A673 (cell line): ENCODE results near the gene WDSUB1. TPM values are rescaled to one million over a fixed set of nuclear protein-coding genes. Genes with fewer than 3 reads are reported as not detected.

Source experiments
- BruUV-seq: library from RNA; stranded (reverse); fragments of 400-500 nt; replicated peaks from 2 replicates; lab custom pipeline; 2021; lab: Mats Ljungman, UMichigan
- CTCF ChIA-PET: fragments of 300-600 bp; sonication (Branson Sonifier 250); formaldehyde crosslinking; loops from one replicate; lab custom pipeline; 2022; ENCODE audit warnings: antibody characterized with exemption; lab: Charles Lee
- POLR2A ChIA-PET: fragments of 300-600 bp; sonication (Branson Sonifier 250); formaldehyde crosslinking; loops from one replicate; lab custom pipeline; 2022; ENCODE audit warnings: antibody characterized with exemption; ENCODE audit not compliant: low non-redundant PET; lab: Charles Lee
- DNase-seq: peaks from one replicate; pipeline ENCODE4 v3.0.0-alpha.2; 2015; ENCODE audit warnings: low spot score
- H3K27ac ChIP-seq: fragments of 200-600 bp; sonication (generic); 2 replicates; pipeline ENCODE4 v1.5.1; 2016; ENCODE audit warnings: mixed run types, low read depth, mild to moderate bottlenecking, mixed read lengths, antibody characterized with exemption, low read length; ENCODE audit not compliant: poor library complexity, severe bottlenecking
- H3K27me3 ChIP-seq: fragments of 200-600 bp; sonication (generic); replicated peaks from 2 replicates; pipeline ENCODE4 v1.6.1; 2017; ENCODE audit warnings: mixed run types, low read depth, mild to moderate bottlenecking, mixed read lengths, antibody characterized with exemption, low read length; ENCODE audit not compliant: insufficient read depth, poor library complexity
- H3K36me3 ChIP-seq: fragments of 200-600 bp; sonication (generic); 2 replicates; pipeline ENCODE4 v1.6.1; 2016; ENCODE audit warnings: mixed run types, mild to moderate bottlenecking, mixed read lengths, antibody characterized with exemption, low read length; ENCODE audit not compliant: insufficient read depth, poor library complexity, severe bottlenecking
- H3K4me1 ChIP-seq: fragments of 200-600 bp; sonication (generic); 2 replicates; pipeline ENCODE4 v1.6.1; 2017; ENCODE audit warnings: mixed run types, mild to moderate bottlenecking, mixed read lengths, antibody characterized with exemption, low read length; ENCODE audit not compliant: insufficient read depth, poor library complexity, severe bottlenecking
- H3K4me3 ChIP-seq: fragments of 200-600 bp; sonication (generic); 2 replicates; pipeline ENCODE4 v1.5.1; 2016; ENCODE audit warnings: low read depth, mixed run types, mild to moderate bottlenecking, mixed read lengths, low read length; ENCODE audit not compliant: poor library complexity, severe bottlenecking
- H3K9me3 ChIP-seq: fragments of 200-600 bp; sonication (generic); 2 replicates; pipeline ENCODE4 v1.6.1; 2016; ENCODE audit warnings: mixed run types, low read depth, mild to moderate bottlenecking, mixed read lengths, antibody characterized with exemption, low read length; ENCODE audit not compliant: poor library complexity, severe bottlenecking
- EZH2 ChIP-seq: fragments of 200-600 bp; sonication (generic); IDR thresholded peaks from 2 replicates; pipeline ENCODE4 v1.6.1; 2017; ENCODE audit warnings: borderline replicate concordance, low read depth, mild to moderate bottlenecking, mixed read lengths, antibody characterized with exemption, low read length; ENCODE audit not compliant: poor library complexity, severe bottlenecking
- intact Hi-C: fragments of 100-400 bp; cut with micrococcal nuclease; formaldehyde crosslinking; loops from one replicate; pipeline ENCODE4 v1.10.0; 2022; ENCODE audit not compliant: unreplicated experiment
- total RNA-seq: library from RNA; stranded (reverse); gene quantifications from 2 replicates; pipeline ENCODE4 v1.2.3, GENCODE V29; 2021
- TF ChIP-seq, protein P1 (sequence below): fragments of 300-800, 200-600 bp; sonication (generic); conservative IDR thresholded peaks from 2 replicates; pipeline ENCODE4 v1.5.1; 2017; ENCODE audit warnings: low read depth, mild to moderate bottlenecking, antibody characterized with exemption, low read length, moderate library complexity, mixed read lengths

The WDSUB1 gene
- total RNA-seq, 1 experiment from 2014 or later = 11.9 TPM

DNA sequence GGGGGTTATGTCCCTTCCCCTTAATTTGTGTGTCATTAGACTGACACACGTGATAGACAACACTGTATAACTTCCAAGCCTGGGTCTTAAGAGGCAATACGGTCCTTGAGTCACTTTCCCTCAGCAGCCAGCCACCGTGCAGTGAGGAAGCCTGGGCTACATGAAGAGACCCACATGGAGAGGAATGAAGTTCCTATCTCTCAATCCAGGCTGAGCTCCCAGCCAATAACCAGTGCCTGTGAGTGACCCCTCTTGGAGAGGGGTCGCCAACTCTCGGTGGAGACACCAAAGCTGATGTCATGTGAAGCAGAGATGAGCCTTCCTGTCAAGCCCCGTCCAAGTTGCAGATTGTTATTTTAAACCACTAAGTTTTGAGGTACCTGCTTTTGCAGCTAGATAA lies 5.7 kb upstream of the WDSUB1 start:
- Histone ChIP-seq H3K4me1 (peaks cover 20% of the 10 kb centered on the region), H3K27ac (no peak overlapping the region), H3K9me3 (no peaks in the 10 kb centered on the region), H3K27me3 (no peaks in the 10 kb centered on the region), H3K4me3 (no peak overlapping the region), H3K36me3 (no peaks in the 10 kb centered on the region)
- POLR2A ChIA-PET = no interaction called here
- TF ChIP-seq, protein P1, sequence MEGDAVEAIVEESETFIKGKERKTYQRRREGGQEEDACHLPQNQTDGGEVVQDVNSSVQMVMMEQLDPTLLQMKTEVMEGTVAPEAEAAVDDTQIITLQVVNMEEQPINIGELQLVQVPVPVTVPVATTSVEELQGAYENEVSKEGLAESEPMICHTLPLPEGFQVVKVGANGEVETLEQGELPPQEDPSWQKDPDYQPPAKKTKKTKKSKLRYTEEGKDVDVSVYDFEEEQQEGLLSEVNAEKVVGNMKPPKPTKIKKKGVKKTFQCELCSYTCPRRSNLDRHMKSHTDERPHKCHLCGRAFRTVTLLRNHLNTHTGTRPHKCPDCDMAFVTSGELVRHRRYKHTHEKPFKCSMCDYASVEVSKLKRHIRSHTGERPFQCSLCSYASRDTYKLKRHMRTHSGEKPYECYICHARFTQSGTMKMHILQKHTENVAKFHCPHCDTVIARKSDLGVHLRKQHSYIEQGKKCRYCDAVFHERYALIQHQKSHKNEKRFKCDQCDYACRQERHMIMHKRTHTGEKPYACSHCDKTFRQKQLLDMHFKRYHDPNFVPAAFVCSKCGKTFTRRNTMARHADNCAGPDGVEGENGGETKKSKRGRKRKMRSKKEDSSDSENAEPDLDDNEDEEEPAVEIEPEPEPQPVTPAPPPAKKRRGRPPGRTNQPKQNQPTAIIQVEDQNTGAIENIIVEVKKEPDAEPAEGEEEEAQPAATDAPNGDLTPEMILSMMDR = no peak
- no peak for TF ChIP-seq EZH2
- BruUV-seq = no TSS peak
- no peak for DNase-seq
- intact Hi-C loops = no loop called here
- CTCF ChIA-PET = no interaction called here

DNA sequence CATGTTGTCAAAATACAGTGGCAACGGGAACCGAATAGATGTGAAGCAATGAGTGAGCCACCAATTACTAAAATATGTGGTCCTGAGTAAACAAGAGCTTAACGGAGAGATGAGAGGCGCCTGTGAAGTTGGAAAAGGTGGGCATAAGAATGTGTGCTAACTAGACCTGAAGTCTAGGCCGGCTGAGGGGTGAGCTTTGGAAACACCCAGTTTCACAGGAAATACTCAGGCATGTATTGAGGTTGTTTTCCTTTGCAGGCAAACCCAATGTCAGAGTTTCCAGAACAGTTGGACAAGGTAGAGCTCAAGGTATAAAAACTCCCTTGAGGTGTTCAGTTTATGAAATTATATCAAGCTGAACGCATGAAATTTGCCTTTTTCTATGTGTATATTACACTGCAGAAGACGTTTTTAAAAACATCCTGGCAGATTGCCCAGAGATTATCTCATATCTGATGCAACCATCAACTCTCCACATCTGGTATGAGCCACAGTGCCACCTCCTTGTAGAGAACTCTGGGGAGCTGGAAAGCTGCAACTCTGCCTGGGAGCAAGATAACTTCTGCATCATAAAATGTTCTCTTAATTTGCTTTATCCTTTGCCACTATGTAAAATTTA lies 3.9 kb upstream of the WDSUB1 start:
- BruUV-seq = no TSS peak
- Histone ChIP-seq H3K4me3 (no peak overlapping the region), H3K9me3 (no peaks in the 10 kb centered on the region), H3K27me3 (no peaks in the 10 kb centered on the region), H3K27ac (peak overlapping the region; percentile 80), H3K36me3 (no peaks in the 10 kb centered on the region), H3K4me1 (peaks cover 22% of the 10 kb centered on the region)
- ChIA-PET POLR2A (interaction anchor here (0.5 kb wide), 2 partner anchors 148 to 1440 kb away, joined by 3 read pairs; no protein-coding TSS in a partner anchor), CTCF (no interaction called here)
- TF ChIP-seq EZH2 = no peak
- TF ChIP-seq, protein P1 = peak; percentile 22; the same call in 1 of the 2 replicates
- intact Hi-C loops = no loop called here
- peak; percentile 84 for DNase-seq

DNA sequence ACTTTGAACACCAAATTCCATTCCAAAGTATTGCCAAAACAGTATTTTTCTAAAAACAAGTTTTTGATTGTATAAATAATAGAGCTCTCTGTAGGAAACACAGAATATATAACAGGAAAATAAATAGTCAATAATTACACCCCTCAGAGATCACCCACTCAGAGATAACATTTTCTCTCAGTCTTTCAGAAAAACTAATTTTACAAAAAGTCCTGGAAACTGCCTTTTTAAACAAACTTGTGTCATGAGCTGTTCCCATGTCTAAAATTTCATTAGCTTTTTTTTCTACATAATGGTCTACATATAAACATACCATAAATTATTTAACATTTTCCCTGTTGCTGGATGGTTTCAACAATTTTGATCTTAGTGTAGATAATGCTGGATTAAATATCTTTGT lies 1.2 kb upstream of the WDSUB1 start:
- H3K4me1 ChIP-seq = peaks cover 22% of the 10 kb centered on the region
- TF ChIP-seq, protein P1 = no peak
- no peak for TF ChIP-seq EZH2
- no peak overlapping the region for H3K27ac ChIP-seq
- ChIA-PET CTCF (no interaction called here), POLR2A (no interaction called here)
- intact Hi-C loops = loop anchor here (10.0 kb wide), 1 partner anchor 327 kb away; the partner anchor contains the start of gene BAZ2B
- no peaks in the 10 kb centered on the region for H3K9me3 ChIP-seq
- DNase-seq = no peak
- no TSS peak for BruUV-seq
- H3K27me3 ChIP-seq = no peaks in the 10 kb centered on the region
- H3K36me3 ChIP-seq = no peaks in the 10 kb centered on the region
- H3K4me3 ChIP-seq = no peak overlapping the region
